Measurements from ENCODE around the gene MYCL. TPM values are rescaled to one million over a fixed set of nuclear protein-coding genes. Genes with fewer than 3 reads are reported as not detected.
"Not testable (repeated sequence)": the region's sequence is repeated elsewhere in the genome, so short reads cannot be mapped to it uniquely, and the experiment has no call there.

MYCL gene
- total RNA-seq, 4 donors from 2014 or later: 15.4 to 27.6 (median 24.8) TPM

DNA sequence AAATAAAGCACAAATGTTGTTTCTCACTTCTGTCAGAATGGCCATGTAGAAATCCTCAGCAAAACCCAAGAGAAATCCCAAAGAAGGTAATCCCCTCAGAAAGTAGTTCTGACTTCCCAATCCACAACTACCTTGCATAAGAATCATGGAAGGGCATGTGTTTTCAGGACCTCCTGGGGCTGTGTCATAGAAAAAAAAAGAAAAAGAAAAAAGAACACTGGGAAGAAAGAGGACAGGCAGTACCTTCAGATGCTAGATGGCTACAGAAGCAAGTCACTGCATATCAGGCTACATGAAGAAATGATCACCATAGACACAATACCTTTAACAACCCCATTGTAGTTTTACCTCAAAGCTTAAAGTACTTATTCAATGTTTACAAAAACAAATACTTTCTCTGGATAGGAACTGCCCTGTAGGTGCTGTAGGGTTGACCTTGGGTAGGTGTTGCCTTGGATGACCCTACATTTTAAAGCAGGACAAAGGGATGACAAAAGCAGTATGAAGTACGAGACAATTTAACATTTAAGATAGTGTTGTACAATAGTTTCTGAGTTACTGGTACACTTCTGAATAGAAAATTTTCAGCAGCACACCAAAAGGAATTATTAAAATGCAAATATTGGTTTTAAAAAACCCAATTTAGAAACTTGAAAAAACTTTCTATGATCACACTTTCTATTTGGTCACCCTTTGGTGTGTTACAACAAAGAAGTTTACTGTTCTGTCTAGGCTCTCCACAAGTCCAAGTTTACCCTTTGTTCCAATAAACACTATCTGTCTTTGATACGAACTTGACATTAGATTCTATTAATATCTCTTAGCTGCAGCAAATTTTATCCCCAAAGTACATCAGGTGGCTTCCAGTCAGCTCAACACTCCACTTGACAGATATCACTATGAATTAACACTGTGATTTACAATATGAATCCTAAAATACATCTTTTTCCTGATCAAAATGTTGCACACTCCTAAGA, 23.4 kb downstream of the MYCL start:
- no peak for DNase-seq
- no peak for TF ChIP-seq POLR2A (IDR thresholded peaks at IDR 0.05)
- TF ChIP-seq CTCF (IDR thresholded peaks at IDR 0.05): no peak
- H3K4me3 ChIP-seq: no peak overlapping the region
- H3K9me3 ChIP-seq: no peaks in the 10 kb centered on the region
- peaks cover 14 to 69% (median 17%) of the 10 kb centered on the region in 3 donors for H3K4me1 ChIP-seq
- intact Hi-C loops (cut with DNase I): no loop called here
- H3K27ac ChIP-seq: peak overlapping the region in 2 of 4 donors; percentile 45 to 66
- 81 to 88% methylated on average over 2 of the region's 2 CpGs for WGBS, 2 donors
- no peaks in the 10 kb centered on the region for H3K27me3 ChIP-seq
- H3K36me3 ChIP-seq: peaks cover 0 to 17% (median 0%) of the 10 kb centered on the region in 3 donors

- Histone ChIP-seq H3K36me3 (peaks cover 0 to 17% (median 0%) of the 10 kb centered on the region in 3 donors), H3K27me3 (no peaks in the 10 kb centered on the region), H3K4me3 (no peak overlapping the region), H3K9me3 (no peaks in the 10 kb centered on the region), H3K27ac (peak overlapping the region in 2 of 4 donors; percentile 45 to 66), H3K4me1 (peaks cover 11 to 69% (median 14%) of the 10 kb centered on the region in 3 donors)
- intact Hi-C loops (cut with DNase I): no loop called here
- no peak for DNase-seq
- no peak for TF ChIP-seq CTCF (IDR thresholded peaks at IDR 0.05)
- no peak for TF ChIP-seq POLR2A (IDR thresholded peaks at IDR 0.05)
- 30 to 53% methylated on average over 5 of the region's 5 CpGs for WGBS, 2 donors
Observed at GRCh38 chr1:39877231-39877778, 24.4 kb downstream of the MYCL start.

GRCh38 chr1:39876144-39876543, 25.6 kb downstream of the MYCL start:
- no peaks in the 10 kb centered on the region for H3K27me3 ChIP-seq
- TF ChIP-seq CTCF (IDR thresholded peaks at IDR 0.05) (no peak), POLR2A (IDR thresholded peaks at IDR 0.05) (no peak)
- peaks cover 0 to 21% (median 0%) of the 10 kb centered on the region in 3 donors for H3K36me3 ChIP-seq
- no peak for DNase-seq
- H3K9me3 ChIP-seq: no peaks in the 10 kb centered on the region
- intact Hi-C loops (cut with DNase I): no loop called here
- no peak overlapping the region for H3K4me3 ChIP-seq
- H3K27ac ChIP-seq: peak overlapping the region in 1 of 4 donors; percentile 11
- H3K4me1 ChIP-seq: peaks cover 0 to 61% (median 8%) of the 10 kb centered on the region in 3 donors

DNA sequence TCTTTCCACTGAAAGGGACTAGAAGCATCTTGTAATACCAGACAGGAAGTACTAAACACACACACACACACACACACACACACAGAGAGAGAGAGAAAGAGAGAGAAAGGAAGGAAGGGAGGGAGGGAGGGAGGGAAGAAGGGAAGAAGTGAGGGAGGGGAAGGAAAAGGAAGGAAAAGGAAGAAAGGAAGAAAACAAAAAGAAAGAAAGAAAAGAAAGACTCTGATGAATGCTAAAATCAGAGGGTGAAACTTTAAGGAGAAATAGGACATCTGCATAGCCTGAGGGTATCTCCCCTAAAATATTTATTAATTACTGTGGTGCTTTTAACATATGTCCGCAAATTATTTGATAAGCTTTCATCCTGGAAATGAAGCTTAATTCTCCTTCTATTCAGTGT, 29.0 kb downstream of the MYCL start:
- no peak for DNase-seq
- 79 to 95% methylated on average over 1 of the region's 1 CpG for WGBS, 2 donors
- Histone ChIP-seq H3K4me3 (no peak overlapping the region), H3K27me3 (no peaks in the 10 kb centered on the region), H3K36me3 (peaks cover 0 to 36% (median 0%) of the 10 kb centered on the region in 3 donors), H3K4me1 (peaks cover 0 to 36% (median 0%) of the 10 kb centered on the region in 3 donors), H3K27ac (no peak overlapping the region), H3K9me3 (no peaks in the 10 kb centered on the region)
- intact Hi-C loops (cut with DNase I): no loop called here
- TF ChIP-seq CTCF (IDR thresholded peaks at IDR 0.05): no peak
- TF ChIP-seq POLR2A (IDR thresholded peaks at IDR 0.05): no peak

DNA sequence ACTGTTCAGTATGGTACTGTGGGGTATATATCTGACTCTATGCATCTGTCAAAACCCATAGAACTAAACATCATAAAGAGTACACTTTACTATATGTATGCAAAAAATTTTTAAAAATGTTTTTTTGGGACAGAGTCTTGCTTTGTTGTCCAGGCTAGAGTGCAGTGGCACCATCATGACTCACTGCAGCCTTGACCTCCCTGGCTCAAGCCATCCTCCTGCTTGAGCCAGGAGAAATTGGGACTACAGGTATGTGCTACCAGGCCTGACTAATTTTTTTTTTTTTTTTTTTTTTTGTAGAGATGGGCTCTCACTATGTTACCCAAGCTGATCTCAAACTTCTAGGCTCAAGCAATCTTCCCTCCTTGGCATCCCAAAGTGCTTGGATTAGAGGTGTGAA, 29.9 kb downstream of the MYCL start:
- DNase-seq: no peak
- no peak for TF ChIP-seq POLR2A (IDR thresholded peaks at IDR 0.05)
- TF ChIP-seq CTCF (IDR thresholded peaks at IDR 0.05): no peak
- Histone ChIP-seq H3K4me1 (peaks cover 0 to 27% (median 0%) of the 10 kb centered on the region in 3 donors), H3K36me3 (peaks cover 0 to 40% (median 0%) of the 10 kb centered on the region in 3 donors), H3K4me3 (no peak overlapping the region), H3K27me3 (no peaks in the 10 kb centered on the region), H3K9me3 (no peaks in the 10 kb centered on the region), H3K27ac (no peak overlapping the region)
- intact Hi-C loops (cut with DNase I): no loop called here

DNA sequence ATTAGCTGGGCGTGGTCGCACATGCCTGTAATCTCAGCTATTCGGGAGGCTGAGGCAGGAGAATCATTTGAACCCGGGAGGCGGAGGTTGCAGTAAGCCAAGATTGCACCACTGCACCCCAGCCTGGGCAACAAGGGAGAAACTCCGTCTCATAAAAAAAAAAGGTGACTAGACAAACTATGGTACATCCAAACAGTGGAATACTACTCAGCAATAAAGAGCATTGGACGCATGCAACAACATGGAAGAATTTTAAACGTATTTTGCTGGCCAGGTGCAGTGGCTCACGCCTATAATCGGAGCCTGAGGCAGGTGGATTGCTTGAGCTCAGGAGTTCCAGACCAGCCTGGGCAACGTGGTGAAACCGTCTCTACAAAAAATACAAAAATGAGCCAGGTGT, 30.7 kb downstream of the MYCL start:
- H3K4me1 ChIP-seq: peaks cover 0 to 19% (median 0%) of the 10 kb centered on the region in 3 donors
- H3K27ac ChIP-seq; intact Hi-C loops (cut with DNase I); H3K9me3 ChIP-seq; H3K27me3 ChIP-seq; H3K4me3 ChIP-seq; DNase-seq: not testable (repeated sequence)
- 92 to 96% methylated on average over 12 of the region's 12 CpGs for WGBS, 2 donors
- H3K36me3 ChIP-seq: peaks cover 0 to 39% (median 0%) of the 10 kb centered on the region in 3 donors

DNA sequence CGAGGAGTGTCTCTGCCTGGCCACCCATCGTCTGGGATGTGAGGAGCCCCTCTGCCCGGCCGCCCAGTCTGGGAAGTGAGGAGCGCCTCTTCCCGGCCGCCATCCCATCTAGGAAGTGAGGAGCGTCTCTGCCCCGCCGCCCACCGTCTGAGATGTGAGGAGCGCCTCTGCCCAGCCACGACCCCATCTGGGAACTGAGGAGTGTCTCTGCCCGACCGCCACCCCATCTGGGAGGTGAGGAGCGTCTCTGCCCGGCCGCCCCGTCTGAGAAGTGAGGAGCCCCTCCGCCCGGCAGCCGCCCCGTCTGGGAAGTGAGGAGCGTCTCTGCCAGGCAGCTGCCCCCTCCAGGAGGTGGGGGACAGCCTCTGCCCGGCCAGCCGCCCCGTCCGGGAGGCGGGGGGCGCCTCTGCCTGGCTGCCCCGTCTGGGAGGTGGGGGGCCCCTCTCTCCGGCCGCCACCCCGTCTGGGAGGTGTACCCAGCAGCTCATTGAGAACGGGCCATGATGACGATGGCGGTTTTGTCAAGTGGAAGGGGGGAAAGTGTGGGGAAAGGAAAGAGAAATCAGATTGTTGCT, 32.1 kb downstream of the MYCL start:
- H3K27ac ChIP-seq; DNase-seq; H3K4me3 ChIP-seq; H3K27me3 ChIP-seq; H3K9me3 ChIP-seq; intact Hi-C loops (cut with DNase I): not testable (repeated sequence)
- peaks cover 0 to 25% (median 0%) of the 10 kb centered on the region in 3 donors for H3K36me3 ChIP-seq
- 100% methylated on average over 1 of the region's 37 CpGs; no CpG with 5 or more reads in 1 of the 2 donors for WGBS, 2 donors
- H3K4me1 ChIP-seq: peaks cover 0 to 12% (median 0%) of the 10 kb centered on the region in 3 donors
